Right cardiac atrium (tissue), 5 donors: Measurements from ENCODE around the gene DNAH3. TPM values are rescaled to one million over a fixed set of nuclear protein-coding genes. Genes with fewer than 3 reads are reported as not detected.
"Not testable (repeated sequence)": the region's sequence is repeated elsewhere in the genome, so short reads cannot be mapped to it uniquely, and the experiment has no call there.

Experiments
- ATAC-seq, 2 donors: fragments of 200-7000 bp; cut with Tn5 transposase; one replicate each; pipeline versions ENCODE4 v1.8.0 to v1.9.1; 2020; ENCODE audit warnings: moderate library complexity in 2 of 2, mild to moderate bottlenecking in 1 of 2
- DNase-seq, 3 donors: peaks; one replicate each; pipeline ENCODE4 v3.0.0-alpha.2; 2020
- H3K27ac ChIP-seq: one replicate; pipeline ENCODE4 v1.5.1; 2013; ENCODE audit warnings: mild to moderate bottlenecking, low read length, control low read depth, moderate library complexity
- H3K27me3 ChIP-seq: one replicate; pipeline ENCODE4 v1.6.1; 2013; ENCODE audit not compliant: control insufficient read depth, insufficient read depth
- H3K4me1 ChIP-seq: one replicate; pipeline ENCODE4 v1.6.1; 2013; ENCODE audit warnings: low read length; ENCODE audit not compliant: control insufficient read depth, insufficient read depth
- H3K4me3 ChIP-seq: one replicate; pipeline ENCODE4 v1.5.1; 2013; ENCODE audit warnings: low read length, control low read depth
- H3K9me3 ChIP-seq: one replicate; pipeline ENCODE4 v1.6.1; 2013; ENCODE audit warnings: low read length; ENCODE audit not compliant: control insufficient read depth
- WGBS: extraction: QIAGEN DNeasy Blood & Tissue Kit; methylation state at CpG from one replicate; pipeline ENCODE4 v1.1.7; 2013; 5-methylcytosine and 5-hydroxymethylcytosine counted together
- intact Hi-C, 4 donors: fragments of 100-400 bp; cut with DNase I; formaldehyde crosslinking; loops; one replicate each; pipeline versions ENCODE4 v1.11.0 to v1.14.0; 2022 to 2023
- long read RNA-seq, 4 donors: library from polyadenylated mRNA; unstranded; transcript quantifications; one replicate each; pipeline ENCODE4 v2.0.0, GENCODE V29; 2020 to 2021
- polyA plus RNA-seq: library from polyadenylated mRNA; stranded (reverse); fragments of 200-250 nt; gene quantifications from one replicate; pipeline ENCODE4 v1.2.3, GENCODE V29; 2013
- total RNA-seq, 4 donors: library from RNA; stranded (reverse); fragmentation: NEBNext Ultra II Directional; extraction: Animal tissue kit (Norgen Biotek cat#: 25700); gene quantifications; one replicate each; pipeline ENCODE4 v1.2.1, GENCODE V29; 2021
- donor health status: healthy with polysubstance abuse.
- donor health status: DM: no; HTN: yes; CAD: no.
- donor health status: DM: no; HTN: no; CAD: no.
- donor health status: DM: no; HTN: yes; CAD: no; lungs with severe emphysema.
- donor health status: DM: yes; HTN: yes; CAD: no.

Gene DNAH3, protein sequence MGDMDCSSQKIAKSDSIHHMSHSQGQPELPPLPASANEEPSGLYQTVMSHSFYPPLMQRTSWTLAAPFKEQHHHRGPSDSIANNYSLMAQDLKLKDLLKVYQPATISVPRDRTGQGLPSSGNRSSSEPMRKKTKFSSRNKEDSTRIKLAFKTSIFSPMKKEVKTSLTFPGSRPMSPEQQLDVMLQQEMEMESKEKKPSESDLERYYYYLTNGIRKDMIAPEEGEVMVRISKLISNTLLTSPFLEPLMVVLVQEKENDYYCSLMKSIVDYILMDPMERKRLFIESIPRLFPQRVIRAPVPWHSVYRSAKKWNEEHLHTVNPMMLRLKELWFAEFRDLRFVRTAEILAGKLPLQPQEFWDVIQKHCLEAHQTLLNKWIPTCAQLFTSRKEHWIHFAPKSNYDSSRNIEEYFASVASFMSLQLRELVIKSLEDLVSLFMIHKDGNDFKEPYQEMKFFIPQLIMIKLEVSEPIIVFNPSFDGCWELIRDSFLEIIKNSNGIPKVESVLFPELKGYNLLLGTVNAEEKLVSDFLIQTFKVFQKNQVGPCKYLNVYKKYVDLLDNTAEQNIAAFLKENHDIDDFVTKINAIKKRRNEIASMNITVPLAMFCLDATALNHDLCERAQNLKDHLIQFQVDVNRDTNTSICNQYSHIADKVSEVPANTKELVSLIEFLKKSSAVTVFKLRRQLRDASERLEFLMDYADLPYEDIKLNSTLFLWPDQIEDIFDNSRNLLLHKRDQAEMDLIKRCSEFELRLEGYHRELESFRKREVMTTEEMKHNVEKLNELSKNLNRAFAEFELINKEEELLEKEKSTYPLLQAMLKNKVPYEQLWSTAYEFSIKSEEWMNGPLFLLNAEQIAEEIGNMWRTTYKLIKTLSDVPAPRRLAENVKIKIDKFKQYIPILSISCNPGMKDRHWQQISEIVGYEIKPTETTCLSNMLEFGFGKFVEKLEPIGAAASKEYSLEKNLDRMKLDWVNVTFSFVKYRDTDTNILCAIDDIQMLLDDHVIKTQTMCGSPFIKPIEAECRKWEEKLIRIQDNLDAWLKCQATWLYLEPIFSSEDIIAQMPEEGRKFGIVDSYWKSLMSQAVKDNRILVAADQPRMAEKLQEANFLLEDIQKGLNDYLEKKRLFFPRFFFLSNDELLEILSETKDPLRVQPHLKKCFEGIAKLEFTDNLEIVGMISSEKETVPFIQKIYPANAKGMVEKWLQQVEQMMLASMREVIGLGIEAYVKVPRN (N-terminal part only)
- under 1 TPM; 0.12 to 0.68 (median 0.32) TPM for total RNA-seq
- 0.09 TPM for polyA plus RNA-seq
- long read RNA-seq, donor 1, partial matches to known transcripts, result 0 of 3 reads
- long read RNA-seq, donor 1, other reads (novel, unspliced or antisense), result 3 of 3 reads
- long read RNA-seq, donor 2, result 0 reads
- long read RNA-seq, donor 3, partial matches to known transcripts, result 2 of 3 reads
- long read RNA-seq, donor 3, other reads (novel, unspliced or antisense), result 1 of 3 reads
- long read RNA-seq, donor 4, result 0 reads

DNA sequence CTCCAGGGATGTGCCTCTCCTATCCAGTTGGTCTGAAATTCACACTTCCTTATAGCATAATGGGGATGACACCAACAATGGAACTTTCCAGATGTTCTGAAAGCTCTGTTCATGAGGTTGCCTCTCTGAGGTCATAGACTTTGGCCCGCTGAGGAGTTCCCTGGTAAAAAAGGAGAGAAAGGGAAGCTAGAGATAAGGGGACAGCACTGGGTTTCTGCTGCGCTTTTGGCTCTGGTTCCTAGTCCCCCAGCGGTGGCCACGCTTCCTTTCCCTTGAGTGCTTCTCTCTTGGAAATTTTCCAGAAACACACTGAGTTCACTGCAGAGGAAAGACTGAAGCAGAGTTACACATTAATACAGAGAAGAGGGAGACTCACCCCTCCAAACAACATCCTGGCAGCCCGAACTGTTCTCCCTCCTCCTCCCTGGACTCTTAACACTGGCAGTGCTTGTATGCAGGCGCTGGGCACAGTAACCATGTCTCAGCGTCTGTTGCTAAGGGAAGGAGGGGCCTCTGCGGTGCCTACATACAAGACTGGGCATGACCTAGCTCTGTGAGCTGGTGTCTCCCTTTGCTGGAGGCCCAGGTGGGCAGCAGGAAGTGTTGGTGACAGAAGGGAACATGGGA is at the start of gene DNAH3:
TSS of gene DNAH3 (minus strand) at position 472 of the 627 bp plus-strand sequence. CDS start 527 bp downstream, outside the sequence.
- 12% methylated on average over 8 of the region's 8 CpGs for WGBS
- DNase-seq, result no peak
- H3K27me3 ChIP-seq, result no peaks in the 10 kb centered on the region
- no peak within 1 kb of the TSS for H3K27ac ChIP-seq
- no peaks in the 10 kb centered on the region for H3K4me1 ChIP-seq
- intact Hi-C loops, result loop anchor here in 1 of 4 donors (10.0 kb wide), 2 partner anchors 154 to 404 kb away; no protein-coding TSS in a partner anchor
- H3K4me3 ChIP-seq, result no peak within 1 kb of the TSS
- no peaks in the 10 kb centered on the region for H3K9me3 ChIP-seq
- peak; percentile 68 to 81 for ATAC-seq

DNA sequence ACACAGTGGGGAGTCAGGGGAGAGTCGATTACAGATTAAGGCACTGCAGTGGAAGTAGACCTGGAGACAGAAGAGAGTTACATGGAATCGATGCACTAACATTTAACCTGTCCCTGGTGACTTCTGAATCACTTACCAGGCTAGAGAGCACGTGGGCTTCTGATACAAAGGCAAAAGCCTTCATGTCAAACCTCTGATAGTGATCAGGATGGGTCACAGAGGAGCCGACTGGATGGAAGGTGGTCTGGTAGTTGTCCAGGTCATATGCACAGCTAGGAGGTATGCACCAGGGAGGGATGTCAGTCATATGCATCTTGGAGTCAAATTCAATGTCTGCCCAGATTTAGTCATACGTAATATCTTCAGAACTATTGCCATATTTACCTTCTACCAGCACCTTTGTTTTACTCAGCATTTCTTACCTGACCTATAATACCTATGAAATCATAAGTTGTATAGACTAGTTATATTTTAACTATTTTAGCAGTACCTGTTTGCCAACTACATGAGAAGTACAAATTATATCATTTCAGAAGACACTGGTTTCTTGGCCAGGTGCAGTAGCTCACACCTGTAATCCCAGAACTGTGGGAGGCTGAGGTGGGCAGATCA is 49.1 kb upstream of the DNAH3 start:
- Histone ChIP-seq H3K9me3 (no peaks in the 10 kb centered on the region), H3K4me1 (no peaks in the 10 kb centered on the region), H3K4me3 (no peak overlapping the region), H3K27me3 (no peaks in the 10 kb centered on the region), H3K27ac (no peak overlapping the region)
- WGBS, result 72% methylated on average over 5 of the region's 5 CpGs
- ATAC-seq (no peak), DNase-seq (no peak)
- intact Hi-C loops, result no loop called here

DNA sequence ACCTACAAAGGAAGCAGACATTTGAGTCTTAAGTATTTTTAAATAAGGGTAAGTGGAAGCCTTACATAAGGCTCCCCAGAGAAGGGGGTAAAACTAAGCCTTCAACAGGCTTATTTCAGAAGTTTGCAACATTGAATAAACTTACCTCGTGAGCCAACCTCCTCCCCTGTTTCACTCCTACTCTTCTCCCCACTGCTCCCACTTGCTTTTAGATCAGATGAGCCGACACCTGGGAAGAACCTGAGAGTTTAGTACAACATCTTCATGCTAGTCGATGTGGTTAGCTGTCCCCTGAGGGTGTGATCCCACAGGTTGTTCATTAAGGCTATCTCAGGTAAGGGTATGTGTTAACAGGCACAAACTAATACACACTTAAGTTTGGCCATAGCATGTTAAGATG is 47.0 kb upstream of the DNAH3 start:
- Histone ChIP-seq H3K4me3 (no peak overlapping the region), H3K9me3 (no peaks in the 10 kb centered on the region), H3K27ac (no peak overlapping the region), H3K4me1 (no peaks in the 10 kb centered on the region), H3K27me3 (no peaks in the 10 kb centered on the region)
- DNase-seq (no peak), ATAC-seq (no peak)
- WGBS, result 81% methylated on average over 3 of the region's 3 CpGs
- intact Hi-C loops, result no loop called here

DNA sequence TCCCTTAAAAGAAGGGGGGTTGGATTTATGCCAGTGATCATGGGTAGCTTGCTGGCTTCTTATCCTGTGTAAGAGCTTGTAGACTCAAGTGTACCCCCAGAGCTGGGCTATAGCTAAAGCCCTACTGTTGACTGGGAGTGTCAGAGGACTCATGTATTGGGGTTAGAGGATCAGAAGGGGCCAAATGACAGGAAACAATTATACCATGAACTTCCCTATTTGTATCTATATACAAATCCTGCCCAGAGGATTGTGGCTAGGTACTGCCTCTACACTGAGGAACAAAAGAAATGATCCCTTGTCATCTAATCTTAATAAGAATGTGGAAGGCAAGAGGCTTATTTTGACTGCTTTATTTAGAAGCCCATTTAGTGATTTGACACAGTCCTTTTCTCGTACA is 46.5 kb upstream of the DNAH3 start:
- Histone ChIP-seq H3K4me1 (no peaks in the 10 kb centered on the region), H3K27ac (no peak overlapping the region), H3K4me3 (no peak overlapping the region), H3K27me3 (no peaks in the 10 kb centered on the region), H3K9me3 (no peaks in the 10 kb centered on the region)
- WGBS, result 72% methylated on average over 1 of the region's 1 CpG
- ATAC-seq (no peak), DNase-seq (no peak)
- intact Hi-C loops, result no loop called here

DNA sequence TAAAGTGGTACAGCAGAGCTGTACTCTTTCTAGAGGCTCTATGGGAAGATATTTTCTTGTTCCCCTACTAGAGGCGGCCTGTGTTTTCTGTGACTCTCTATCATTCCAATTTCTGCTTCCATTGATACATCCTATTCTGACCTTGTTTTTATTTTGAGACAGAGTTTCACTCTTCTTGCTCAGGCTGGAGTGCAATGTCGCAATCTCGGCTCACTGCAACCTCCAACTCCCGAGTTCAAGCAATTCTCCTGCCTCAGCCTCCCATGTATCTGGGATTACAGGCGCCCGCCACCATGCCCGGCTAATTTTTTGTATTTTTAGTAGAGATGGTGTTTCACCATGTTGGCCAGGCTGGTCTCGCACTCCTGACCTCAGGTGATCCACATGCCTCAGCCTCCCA is 44.7 kb upstream of the DNAH3 start:
- H3K27ac ChIP-seq, H3K9me3 ChIP-seq, H3K4me1 ChIP-seq, DNase-seq, H3K27me3 ChIP-seq, intact Hi-C loops, ATAC-seq, H3K4me3 ChIP-seq: not testable (repeated sequence)
- 92% methylated on average over 8 of the region's 8 CpGs for WGBS

DNA sequence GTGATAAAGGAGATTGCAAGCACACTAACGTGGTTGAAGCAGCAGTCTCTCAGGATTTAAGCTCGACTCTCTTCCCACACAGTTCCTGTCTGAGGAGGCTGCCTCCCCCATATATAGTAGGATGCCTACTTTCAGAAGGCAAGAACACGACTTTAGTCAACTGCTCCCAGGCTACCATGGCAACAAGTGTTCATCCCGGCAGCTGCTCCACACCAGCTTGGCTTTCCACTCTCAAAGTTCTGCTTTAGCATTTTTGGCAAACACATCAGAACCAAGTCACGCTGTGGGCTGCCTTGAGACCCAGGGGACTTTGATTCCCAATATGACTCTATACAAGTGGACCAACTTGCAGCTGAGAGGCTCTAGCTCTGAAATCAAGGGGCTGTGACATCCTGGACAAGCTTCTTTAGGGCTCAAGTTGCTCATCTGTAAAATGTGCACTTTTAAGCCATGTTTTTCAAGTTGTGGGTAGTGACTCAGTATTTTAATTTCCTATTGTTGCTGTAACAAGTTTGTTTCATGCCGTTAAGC is 44.2 kb upstream of the DNAH3 start:
- intact Hi-C loops, result no loop called here
- Histone ChIP-seq H3K9me3 (no peaks in the 10 kb centered on the region), H3K4me3 (no peak overlapping the region), H3K4me1 (no peaks in the 10 kb centered on the region), H3K27ac (no peak overlapping the region), H3K27me3 (no peaks in the 10 kb centered on the region)
- no peak for ATAC-seq
- WGBS, result 36% methylated on average over 6 of the region's 6 CpGs
- DNase-seq, result no peak

DNA sequence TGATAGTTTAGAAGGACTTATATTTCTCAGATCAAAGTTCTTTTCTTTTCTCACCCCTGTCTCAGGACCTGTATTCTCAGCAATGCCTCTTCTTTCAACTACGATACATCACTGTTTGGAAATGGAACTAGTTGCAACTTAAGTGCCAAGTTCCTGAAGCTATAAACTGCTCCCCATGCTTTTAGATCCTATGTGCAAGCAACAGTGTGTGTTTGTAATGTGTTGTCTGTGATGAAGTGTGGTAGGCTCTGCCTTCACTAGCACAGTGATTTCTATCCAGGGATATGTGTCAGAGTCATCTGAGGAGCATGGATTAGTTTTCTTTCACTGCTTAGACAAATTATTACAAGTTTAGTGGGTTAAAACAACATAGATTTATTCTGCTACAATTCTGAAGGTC is 42.3 kb upstream of the DNAH3 start:
- intact Hi-C loops, result no loop called here
- no peak overlapping the region for H3K27ac ChIP-seq

DNA sequence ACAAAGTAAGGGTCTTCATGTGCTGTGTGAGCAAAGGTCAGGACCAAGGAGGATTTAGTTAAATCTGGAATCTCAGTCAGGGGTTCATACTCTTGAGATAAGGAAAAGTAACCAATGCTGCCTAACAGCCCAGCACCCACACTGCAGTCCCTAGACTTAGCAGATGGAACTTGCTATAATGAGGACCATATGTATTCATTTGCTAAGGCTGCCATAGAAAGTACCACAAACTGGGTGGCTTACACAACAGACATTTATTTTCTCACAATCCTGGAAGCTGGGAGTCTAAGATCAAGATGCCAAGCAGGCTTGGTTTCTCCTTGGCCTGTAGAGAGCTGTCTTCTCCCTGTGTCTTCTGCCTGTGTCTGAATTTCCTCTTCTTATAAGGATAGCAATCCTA is 40.0 kb upstream of the DNAH3 start:
- Histone ChIP-seq H3K27me3 (no peaks in the 10 kb centered on the region), H3K9me3 (no peaks in the 10 kb centered on the region), H3K27ac (no peak overlapping the region), H3K4me3 (no peak overlapping the region), H3K4me1 (no peaks in the 10 kb centered on the region)
- no peak for DNase-seq
- ATAC-seq, result no peak
- intact Hi-C loops, result no loop called here

More for the DNA sequence above, 42.3 kb upstream of the DNAH3 start:
- no peak overlapping the region for H3K4me3 ChIP-seq
- no peaks in the 10 kb centered on the region for H3K4me1 ChIP-seq
- DNase-seq, result no peak
- ATAC-seq, result no peak
- H3K27me3 ChIP-seq, result no peaks in the 10 kb centered on the region
- WGBS, result 55% methylated on average over 1 of the region's 1 CpG
- H3K9me3 ChIP-seq, result no peaks in the 10 kb centered on the region

DNA sequence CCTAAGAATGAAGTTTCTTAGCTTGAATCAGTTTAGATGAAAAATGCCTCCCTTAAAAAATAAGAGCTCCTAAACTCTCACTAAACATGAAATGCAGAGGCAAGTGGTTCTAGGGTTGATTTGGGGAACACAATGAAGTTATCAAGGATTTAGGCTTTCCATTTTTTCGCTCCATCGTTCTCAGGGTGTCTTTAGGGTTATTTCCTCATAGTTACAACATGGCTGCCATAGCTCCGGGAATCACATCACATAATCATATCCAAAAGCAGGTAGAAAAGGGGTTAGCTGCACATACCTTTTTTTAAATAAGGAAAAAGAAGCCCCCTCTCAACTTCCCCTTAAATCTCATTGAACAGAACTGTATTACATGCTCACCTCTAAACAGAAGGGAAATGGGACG is 39.4 kb upstream of the DNAH3 start:
- no peak for ATAC-seq
- Histone ChIP-seq H3K4me3 (no peak overlapping the region), H3K4me1 (no peaks in the 10 kb centered on the region), H3K9me3 (no peaks in the 10 kb centered on the region), H3K27me3 (no peaks in the 10 kb centered on the region), H3K27ac (no peak overlapping the region)
- WGBS, result 92% methylated on average over 4 of the region's 4 CpGs
- no peak for DNase-seq
- intact Hi-C loops, result no loop called here

DNA sequence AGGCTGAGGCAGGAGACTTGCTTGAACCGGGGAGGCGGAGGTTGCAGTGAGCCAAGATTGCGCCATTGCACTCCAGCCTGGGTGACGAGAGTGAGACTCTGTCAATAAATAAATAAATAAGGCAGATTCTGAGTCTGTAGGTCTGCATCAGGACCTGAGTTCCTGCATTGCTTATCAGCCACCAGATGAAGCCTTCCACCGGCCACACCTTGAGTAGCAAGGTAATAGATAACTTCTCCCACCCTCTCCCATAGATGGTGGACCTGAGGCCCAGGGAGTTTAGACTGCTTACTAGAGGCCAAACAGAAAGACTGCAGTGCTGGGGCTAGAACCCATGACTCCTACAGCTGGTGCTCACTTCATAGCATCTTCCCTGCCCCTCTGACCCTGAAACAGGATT is 38.7 kb upstream of the DNAH3 start:
- intact Hi-C loops, result loop anchor here (2.0 to 10.0 kb wide), 2 partner anchors 105 to 111 kb away; no protein-coding TSS in a partner anchor
- 89% methylated on average over 5 of the region's 5 CpGs for WGBS
- no peak for DNase-seq
- Histone ChIP-seq H3K4me1 (no peaks in the 10 kb centered on the region), H3K27ac (no peak overlapping the region), H3K4me3 (no peak overlapping the region), H3K9me3 (no peaks in the 10 kb centered on the region), H3K27me3 (no peaks in the 10 kb centered on the region)
- no peak for ATAC-seq
